Neural progenitor cell (in vitro differentiated cells): ENCODE measurements around the gene MSN. TPM values are rescaled to one million over a fixed set of nuclear protein-coding genes. Genes with fewer than 3 reads are reported as not detected.

Source experiments
- DNase-seq: peaks from one replicate; pipeline ENCODE4 v3.0.0-alpha.2; 2016; ENCODE audit warnings: low spot score
- H2AFZ ChIP-seq: fragments of 200-600 bp; sonication (generic); replicated peaks from 2 replicates; pipeline ENCODE4 v1.6.1; 2016; ENCODE audit warnings: antibody characterized with exemption
- H3F3A ChIP-seq: fragments of 200-600 bp; sonication (generic); 2 replicates; pipeline ENCODE4 v1.6.1; 2016; ENCODE audit warnings: antibody characterized with exemption, low read depth
- H3K27ac ChIP-seq: fragments of 200-600 bp; sonication (generic); 2 replicates; pipeline ENCODE4 v1.5.1; 2016; ENCODE audit warnings: mild to moderate bottlenecking
- H3K27me3 ChIP-seq: fragments of 200-600 bp; sonication (generic); 2 replicates; pipeline ENCODE4 v1.6.1; 2016; ENCODE audit warnings: mild to moderate bottlenecking, moderate library complexity
- H3K36me3 ChIP-seq: fragments of 200-600 bp; sonication (generic); 2 replicates; pipeline ENCODE4 v1.5.1; 2016
- H3K4me1 ChIP-seq: fragments of 200-600 bp; sonication (generic); 2 replicates; pipeline ENCODE4 v1.6.1; 2016; ENCODE audit warnings: mixed run types
- H3K4me2 ChIP-seq: fragments of 200-600 bp; sonication (generic); 2 replicates; pipeline ENCODE4 v1.6.1; 2016
- H3K4me3 ChIP-seq: fragments of 200-600 bp; sonication (generic); 2 replicates; pipeline ENCODE4 v1.5.1; 2016
- H3K79me2 ChIP-seq: fragments of 200-600 bp; sonication (generic); 2 replicates; pipeline ENCODE4 v1.6.1; 2016; ENCODE audit warnings: low read depth
- H3K9ac ChIP-seq: fragments of 200-600 bp; sonication (generic); 2 replicates; pipeline ENCODE4 v1.6.1; 2016
- H3K9me3 ChIP-seq: fragments of 200-600 bp; sonication (generic); 2 replicates; pipeline ENCODE4 v1.5.1; 2016; ENCODE audit warnings: low read depth
- H4K20me1 ChIP-seq: fragments of 200-600 bp; sonication (generic); 2 replicates; pipeline ENCODE4 v1.6.1; 2016; ENCODE audit warnings: low read depth
- H3K27ac Mint-ChIP-seq: 3 replicates; pipeline ENCODE4 v1.8.0; 2021; ENCODE audit warnings: mixed read lengths
- H3K27me3 Mint-ChIP-seq: 2 replicates; pipeline ENCODE4 v1.8.0; 2022; ENCODE audit warnings: low read depth, mild to moderate bottlenecking, inconsistent platforms, moderate library complexity, mixed read lengths; ENCODE audit not compliant: insufficient read depth
- H3K36me3 Mint-ChIP-seq: 3 replicates; pipeline ENCODE4 v1.8.0; 2021; ENCODE audit warnings: mixed read lengths
- H3K4me1 Mint-ChIP-seq: 3 replicates; pipeline ENCODE4 v1.8.0; 2021; ENCODE audit warnings: mixed read lengths
- H3K4me3 Mint-ChIP-seq: 3 replicates; pipeline ENCODE4 v1.8.0; 2021; ENCODE audit warnings: mild to moderate bottlenecking, moderate library complexity, mixed read lengths
- H3K9me3 Mint-ChIP-seq: 3 replicates; pipeline ENCODE4 v1.8.0; 2020; ENCODE audit warnings: mixed read lengths
- EZH2 ChIP-seq: fragments of 200-600 bp; sonication (generic); IDR thresholded peaks from 2 replicates; pipeline ENCODE4 v1.6.1; 2017; ENCODE audit warnings: antibody characterized with exemption, mild to moderate bottlenecking, moderate library complexity
- EZH2phosphoT487 ChIP-seq: fragments of 200-600 bp; sonication (generic); IDR thresholded peaks from 2 replicates; pipeline ENCODE4 v1.6.1; 2017; ENCODE audit warnings: antibody characterized with exemption
- total RNA-seq: library from RNA; depleted of rRNA; stranded (reverse); fragments of >200 nt; gene quantifications from 2 replicates; pipeline ENCODE4 v1.2.3, GENCODE V29; 2015; ENCODE audit warnings: low replicate concordance
- TF ChIP-seq, protein P1 (sequence below): fragments of 200-600 bp; sonication (generic); IDR thresholded peaks from 2 replicates; pipeline ENCODE4 v1.5.1; 2017; ENCODE audit warnings: antibody characterized with exemption, mild to moderate bottlenecking

MSN gene
- total RNA-seq, 1 donor from 2014 or later = 97.4 TPM

DNA sequence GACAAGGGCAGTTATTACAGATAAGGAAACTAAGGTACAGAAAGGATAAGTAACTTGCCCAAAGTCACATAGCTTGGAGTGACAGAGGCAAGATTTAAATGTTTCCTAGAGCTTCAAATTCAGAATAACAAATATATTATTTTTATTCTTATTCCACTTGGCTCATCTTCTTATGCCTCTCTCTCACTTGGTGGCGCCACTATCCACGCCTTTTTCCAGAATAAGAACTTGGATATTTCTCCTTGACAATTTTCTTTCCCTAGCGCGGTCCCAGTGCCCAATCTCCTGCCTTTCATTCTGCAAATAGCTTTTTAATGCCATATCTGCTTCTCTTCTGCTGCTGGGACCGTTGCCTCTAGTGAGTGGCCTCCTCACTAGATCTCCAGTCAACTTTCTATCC, 78.5 kb downstream of the MSN start:
- H3K4me1 Mint-ChIP-seq = no peaks in the 10 kb centered on the region
- H3K27ac ChIP-seq = no peak overlapping the region
- H3F3A ChIP-seq = no peaks in the 10 kb centered on the region
- no peak overlapping the region for H3K4me3 ChIP-seq
- no peak overlapping the region for H3K27ac Mint-ChIP-seq
- H3K9me3 ChIP-seq = no peaks in the 10 kb centered on the region
- DNase-seq = no peak
- H3K4me3 Mint-ChIP-seq = no peak overlapping the region
- H3K79me2 ChIP-seq = no peaks in the 10 kb centered on the region
- H2AFZ ChIP-seq = no peak overlapping the region
- peaks cover 7% of the 10 kb centered on the region for H3K27me3 Mint-ChIP-seq
- H3K36me3 ChIP-seq = no peaks in the 10 kb centered on the region
- H3K9ac ChIP-seq = no peak overlapping the region
- no peaks in the 10 kb centered on the region for H3K4me1 ChIP-seq
- TF ChIP-seq, protein P1, sequence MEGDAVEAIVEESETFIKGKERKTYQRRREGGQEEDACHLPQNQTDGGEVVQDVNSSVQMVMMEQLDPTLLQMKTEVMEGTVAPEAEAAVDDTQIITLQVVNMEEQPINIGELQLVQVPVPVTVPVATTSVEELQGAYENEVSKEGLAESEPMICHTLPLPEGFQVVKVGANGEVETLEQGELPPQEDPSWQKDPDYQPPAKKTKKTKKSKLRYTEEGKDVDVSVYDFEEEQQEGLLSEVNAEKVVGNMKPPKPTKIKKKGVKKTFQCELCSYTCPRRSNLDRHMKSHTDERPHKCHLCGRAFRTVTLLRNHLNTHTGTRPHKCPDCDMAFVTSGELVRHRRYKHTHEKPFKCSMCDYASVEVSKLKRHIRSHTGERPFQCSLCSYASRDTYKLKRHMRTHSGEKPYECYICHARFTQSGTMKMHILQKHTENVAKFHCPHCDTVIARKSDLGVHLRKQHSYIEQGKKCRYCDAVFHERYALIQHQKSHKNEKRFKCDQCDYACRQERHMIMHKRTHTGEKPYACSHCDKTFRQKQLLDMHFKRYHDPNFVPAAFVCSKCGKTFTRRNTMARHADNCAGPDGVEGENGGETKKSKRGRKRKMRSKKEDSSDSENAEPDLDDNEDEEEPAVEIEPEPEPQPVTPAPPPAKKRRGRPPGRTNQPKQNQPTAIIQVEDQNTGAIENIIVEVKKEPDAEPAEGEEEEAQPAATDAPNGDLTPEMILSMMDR = peak; percentile 41
- TF ChIP-seq EZH2phosphoT487 = no peak
- TF ChIP-seq EZH2 = no peak
- H3K4me2 ChIP-seq = no peak overlapping the region
- no peaks in the 10 kb centered on the region for H3K27me3 ChIP-seq
- H3K36me3 Mint-ChIP-seq = no peaks in the 10 kb centered on the region
- H3K9me3 Mint-ChIP-seq = peaks cover 5% of the 10 kb centered on the region
- H4K20me1 ChIP-seq = no peaks in the 10 kb centered on the region

DNA sequence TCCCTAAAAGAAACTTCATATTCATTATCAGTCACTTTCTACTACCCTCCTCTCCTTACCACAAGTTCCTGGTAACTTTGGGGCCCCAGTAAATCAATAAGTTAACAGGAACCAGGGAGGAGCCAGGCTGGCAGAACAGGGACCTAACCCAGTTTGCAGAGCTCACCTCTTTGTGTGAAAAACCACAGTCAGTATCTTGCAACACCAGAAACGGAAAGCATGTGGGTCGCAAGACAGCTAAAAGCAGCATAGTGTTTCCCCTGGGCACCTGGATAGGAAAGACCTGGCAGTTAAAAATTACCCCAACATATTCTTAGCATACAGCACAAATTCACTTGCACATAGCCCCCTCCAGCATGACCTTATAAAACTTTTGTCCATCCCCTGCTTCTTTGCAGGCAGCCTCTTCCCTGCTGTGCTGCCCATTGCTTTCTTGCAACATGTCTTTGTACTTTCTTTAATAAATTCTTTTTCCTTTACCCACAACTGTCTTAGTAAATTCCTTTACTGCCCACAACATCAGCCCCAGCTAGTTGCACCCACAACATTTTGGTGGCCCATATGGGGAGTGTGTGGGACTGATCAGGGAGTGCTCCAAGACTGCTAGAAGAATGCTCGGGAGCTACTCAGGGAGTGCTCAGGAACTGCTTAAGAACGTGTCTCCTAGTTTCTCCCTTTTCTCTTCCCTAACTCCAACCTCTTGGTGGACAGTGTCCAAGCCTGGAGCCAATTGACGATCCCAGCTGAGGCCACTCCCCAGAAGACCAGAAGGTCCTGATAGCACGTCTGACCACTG, 83.4 kb downstream of the MSN start:
- H4K20me1 ChIP-seq = no peaks in the 10 kb centered on the region
- H3K9me3 ChIP-seq = no peaks in the 10 kb centered on the region
- TF ChIP-seq, protein P1 = no peak
- TF ChIP-seq EZH2 = no peak
- no peak for TF ChIP-seq EZH2phosphoT487
- Mint-ChIP-seq H3K4me1 (no peaks in the 10 kb centered on the region), H3K27me3 (peaks cover 7% of the 10 kb centered on the region), H3K4me3 (no peak overlapping the region), H3K36me3 (no peaks in the 10 kb centered on the region), H3K9me3 (peaks cover 10% of the 10 kb centered on the region), H3K27ac (no peak overlapping the region)
- no peak overlapping the region for H3K27ac ChIP-seq
- no peaks in the 10 kb centered on the region for H3K27me3 ChIP-seq
- H3K36me3 ChIP-seq = no peaks in the 10 kb centered on the region
- H2AFZ ChIP-seq = no peak overlapping the region
- no peaks in the 10 kb centered on the region for H3K79me2 ChIP-seq
- no peak overlapping the region for H3K9ac ChIP-seq
- H3K4me1 ChIP-seq = no peaks in the 10 kb centered on the region
- H3K4me3 ChIP-seq = no peak overlapping the region
- DNase-seq = no peak
- no peaks in the 10 kb centered on the region for H3F3A ChIP-seq
- H3K4me2 ChIP-seq = no peak overlapping the region

DNA sequence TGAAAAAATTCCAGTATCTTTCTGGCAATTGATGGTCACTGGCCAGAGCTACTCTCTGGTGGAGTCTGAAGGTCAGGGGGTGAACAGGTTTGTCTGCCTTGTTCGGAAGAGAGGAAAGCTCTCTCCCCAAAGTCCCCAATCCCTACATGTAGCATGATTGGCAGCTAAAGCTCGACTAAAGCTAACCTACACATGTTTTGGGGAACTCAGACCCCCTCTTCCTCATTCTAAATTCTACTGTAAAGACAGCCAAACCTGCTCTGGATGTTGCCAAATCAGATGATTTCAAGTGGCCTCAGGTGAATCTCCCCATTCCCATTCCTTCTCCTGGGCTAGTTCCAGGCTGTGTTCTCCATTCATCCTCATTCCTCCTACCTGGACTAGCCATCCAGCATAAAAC, 84.1 kb downstream of the MSN start:
- no peaks in the 10 kb centered on the region for H3K4me1 ChIP-seq
- TF ChIP-seq, protein P1 = no peak
- TF ChIP-seq EZH2 = no peak
- no peak for TF ChIP-seq EZH2phosphoT487
- no peaks in the 10 kb centered on the region for H3K4me1 Mint-ChIP-seq
- no peak for DNase-seq
- H3K9me3 ChIP-seq = no peaks in the 10 kb centered on the region
- no peaks in the 10 kb centered on the region for H3K79me2 ChIP-seq
- no peaks in the 10 kb centered on the region for H3K36me3 Mint-ChIP-seq
- H3K4me3 Mint-ChIP-seq = no peak overlapping the region
- no peak overlapping the region for H3K4me2 ChIP-seq
- H4K20me1 ChIP-seq = no peaks in the 10 kb centered on the region
- H3K27me3 ChIP-seq = no peaks in the 10 kb centered on the region
- no peaks in the 10 kb centered on the region for H3K36me3 ChIP-seq
- peaks cover 7% of the 10 kb centered on the region for H3K27me3 Mint-ChIP-seq
- H2AFZ ChIP-seq = no peak overlapping the region
- peaks cover 10% of the 10 kb centered on the region for H3K9me3 Mint-ChIP-seq
- no peak overlapping the region for H3K27ac Mint-ChIP-seq
- no peak overlapping the region for H3K4me3 ChIP-seq
- no peak overlapping the region for H3K9ac ChIP-seq
- H3F3A ChIP-seq = no peaks in the 10 kb centered on the region
- H3K27ac ChIP-seq = no peak overlapping the region
